MM.1S (cell line): ENCODE measurements around the gene FAF1.

Experiments
- DNase-seq: peaks from one replicate; pipeline ENCODE4 v3.0.0-alpha.2; 2015
- H2AFZ ChIP-seq: fragments of 300-600 bp; sonication (generic); 2 replicates; pipeline ENCODE4 v1.6.0; 2016; ENCODE audit warnings: antibody characterized with exemption, low read length
- H3F3A ChIP-seq: fragments of 300-600 bp; sonication (generic); 2 replicates; pipeline ENCODE4 v1.6.1; 2016; ENCODE audit warnings: mild to moderate bottlenecking, antibody characterized with exemption, low read length, moderate library complexity, mixed read lengths; ENCODE audit not compliant: insufficient read depth
- H3K27ac ChIP-seq: fragments of 300-600 bp; sonication (generic); 2 replicates; pipeline ENCODE4 v1.5.1; 2016; ENCODE audit warnings: mild to moderate bottlenecking, low read length
- H3K27me3 ChIP-seq: fragments of 300-600 bp; sonication (generic); replicated peaks from 2 replicates; pipeline ENCODE4 v1.6.0; 2016; ENCODE audit warnings: low read length; ENCODE audit not compliant: insufficient read depth
- H3K36me3 ChIP-seq: fragments of 300-600 bp; sonication (generic); replicated peaks from 2 replicates; pipeline ENCODE4 v1.6.1; 2016; ENCODE audit warnings: mild to moderate bottlenecking, low read length, mixed read lengths; ENCODE audit not compliant: insufficient read depth
- H3K4me1 ChIP-seq: fragments of 300-600 bp; sonication (generic); 2 replicates; pipeline ENCODE4 v1.6.1; 2016; ENCODE audit warnings: low read length, mixed read lengths
- H3K4me2 ChIP-seq: fragments of 300-600 bp; sonication (generic); 2 replicates; pipeline ENCODE4 v1.6.0; 2016; ENCODE audit warnings: low read depth, low read length
- H3K4me3 ChIP-seq: fragments of 300-600 bp; sonication (generic); 2 replicates; pipeline ENCODE4 v1.5.1; 2016; ENCODE audit warnings: low read length, mixed read lengths
- H3K79me2 ChIP-seq: fragments of 300-600 bp; sonication (generic); 2 replicates; pipeline ENCODE4 v1.6.1; 2016; ENCODE audit warnings: mixed run types, low read length, mixed read lengths
- H3K9ac ChIP-seq: fragments of 300-600 bp; sonication (generic); 2 replicates; pipeline ENCODE4 v1.6.1; 2016; ENCODE audit warnings: low read length, mixed read lengths
- H3K9me2 ChIP-seq: fragments of 300-600 bp; sonication (generic); replicated peaks from 2 replicates; pipeline ENCODE4 v1.6.1; 2016; ENCODE audit warnings: mild to moderate bottlenecking, low read length, mixed read lengths; ENCODE audit not compliant: insufficient read depth
- H3K9me3 ChIP-seq: fragments of 300-600 bp; sonication (generic); replicated peaks from 2 replicates; pipeline ENCODE4 v1.6.1; 2016; ENCODE audit warnings: mild to moderate bottlenecking, low read length, mixed read lengths; ENCODE audit not compliant: insufficient read depth
- H4K20me1 ChIP-seq: fragments of 300-600 bp; sonication (generic); 2 replicates; pipeline ENCODE4 v1.6.1; 2016; ENCODE audit warnings: mild to moderate bottlenecking, low read length, moderate library complexity, mixed read lengths; ENCODE audit not compliant: insufficient read depth
- CTCF ChIP-seq: fragments of 300-600 bp; sonication (generic); IDR thresholded peaks from 2 replicates; pipeline ENCODE4 v1.5.1; 2016; ENCODE audit warnings: antibody characterized with exemption, low read length, mixed read lengths
- EZH2 ChIP-seq: fragments of 300-600 bp; sonication (generic); optimal IDR thresholded peaks from 2 replicates; pipeline ENCODE3; 2017; ENCODE audit warnings: low read depth, mild to moderate bottlenecking, antibody characterized with exemption, low read length, mixed read lengths
- EZH2phosphoT487 ChIP-seq: fragments of 300-600 bp; sonication (generic); IDR thresholded peaks from 2 replicates; pipeline ENCODE4 v1.6.1; 2018; ENCODE audit warnings: antibody characterized with exemption, low read length

Gene FAF1

GRCh38 chr1:50473513-50473912 is 486.6 kb downstream of the FAF1 start:
- Histone ChIP-seq H2AFZ (no peak overlapping the region), H3K9me3 (no peaks in the 10 kb centered on the region), H4K20me1 (no peaks in the 10 kb centered on the region), H3K9me2 (no peaks in the 10 kb centered on the region), H3K27me3 (no peaks in the 10 kb centered on the region), H3K27ac (no peak overlapping the region), H3K4me1 (no peaks in the 10 kb centered on the region), H3K79me2 (no peaks in the 10 kb centered on the region), H3K36me3 (no peaks in the 10 kb centered on the region), H3K4me3 (no peak overlapping the region), H3F3A (no peaks in the 10 kb centered on the region), H3K4me2 (no peak overlapping the region), H3K9ac (no peak overlapping the region)
- no peak for TF ChIP-seq CTCF
- no peak for TF ChIP-seq EZH2
- no peak for TF ChIP-seq EZH2phosphoT487
- DNase-seq: no peak

- Histone ChIP-seq H3F3A (no peaks in the 10 kb centered on the region), H3K9me3 (no peaks in the 10 kb centered on the region), H3K9ac (no peak overlapping the region), H3K79me2 (no peaks in the 10 kb centered on the region), H4K20me1 (no peaks in the 10 kb centered on the region), H3K4me2 (no peak overlapping the region), H3K4me1 (no peaks in the 10 kb centered on the region), H3K4me3 (no peak overlapping the region), H3K27me3 (no peaks in the 10 kb centered on the region), H2AFZ (no peak overlapping the region), H3K27ac (no peak overlapping the region), H3K36me3 (no peaks in the 10 kb centered on the region), H3K9me2 (no peaks in the 10 kb centered on the region)
- no peak for DNase-seq
- TF ChIP-seq EZH2phosphoT487 (no peak), CTCF (no peak), EZH2 (no peak)
These were observed 488.1 kb downstream of the FAF1 start for GRCh38 chr1:50471967-50472366.

GRCh38 chr1:50462964-50463363 is 497.1 kb downstream of the FAF1 start:
- no peaks in the 10 kb centered on the region for H3K4me1 ChIP-seq
- no peak overlapping the region for H3K4me2 ChIP-seq
- H3K79me2 ChIP-seq: no peaks in the 10 kb centered on the region
- H3K36me3 ChIP-seq: no peaks in the 10 kb centered on the region
- H3K9me3 ChIP-seq: no peaks in the 10 kb centered on the region
- no peaks in the 10 kb centered on the region for H3K27me3 ChIP-seq
- no peaks in the 10 kb centered on the region for H4K20me1 ChIP-seq
- H3K4me3 ChIP-seq: no peak overlapping the region
- H3F3A ChIP-seq: no peaks in the 10 kb centered on the region
- no peak for TF ChIP-seq EZH2
- TF ChIP-seq EZH2phosphoT487: no peak
- TF ChIP-seq CTCF: no peak
- no peak overlapping the region for H3K9ac ChIP-seq
- no peak for DNase-seq
- no peak overlapping the region for H3K27ac ChIP-seq
- H3K9me2 ChIP-seq: no peaks in the 10 kb centered on the region
- no peak overlapping the region for H2AFZ ChIP-seq
